NOMO-1 treated with dmso at 0.1 percent for 144 hours (cell line): Measurements from ENCODE around the gene IGFALS.

Experiments used
- DNase-seq: peaks from one replicate; lab custom pipeline; 2025; ENCODE audit not compliant: unreplicated experiment; lab: John Stamatoyannopoulos, UW

Gene IGFALS

DNA sequence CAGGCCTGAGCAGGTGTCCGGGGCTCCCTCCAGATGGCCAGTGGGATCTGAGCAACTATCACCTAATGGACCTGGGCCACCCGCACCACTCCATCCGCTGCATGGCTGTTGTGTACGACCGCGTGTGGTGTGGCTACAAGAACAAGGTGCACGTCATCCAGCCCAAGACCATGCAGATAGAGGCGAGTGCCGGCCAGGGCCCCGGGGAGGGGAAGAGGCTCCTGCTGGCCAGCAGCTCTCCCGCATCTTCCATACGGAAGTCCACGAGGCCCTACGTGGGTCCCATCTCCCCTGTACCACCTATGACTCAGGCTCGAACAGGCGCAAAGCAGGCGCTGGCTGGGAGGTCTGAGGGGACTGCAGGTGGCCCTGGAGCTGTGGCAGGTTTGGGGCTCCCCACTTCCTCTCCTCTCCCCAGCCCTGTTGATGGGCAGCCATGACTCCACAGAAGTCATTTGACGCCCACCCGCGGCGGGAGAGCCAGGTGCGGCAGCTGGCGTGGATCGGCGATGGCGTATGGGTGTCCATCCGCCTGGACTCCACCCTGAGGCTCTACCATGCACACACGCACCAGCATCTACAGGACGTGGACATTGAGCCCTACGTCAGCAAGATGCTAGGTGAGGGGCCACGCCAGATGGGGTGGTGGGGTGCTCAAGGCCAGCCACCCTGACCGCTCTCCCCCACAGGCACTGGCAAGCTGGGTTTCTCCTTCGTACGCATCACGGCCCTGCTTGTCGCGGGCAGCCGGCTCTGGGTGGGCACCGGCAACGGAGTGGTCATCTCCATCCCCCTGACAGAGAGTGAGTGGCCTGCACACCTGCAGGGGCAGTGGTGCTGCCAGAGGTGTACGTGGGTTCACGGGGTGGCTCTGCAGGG lies 26.1 kb downstream of the IGFALS start:
- DNase-seq = no peak

DNA sequence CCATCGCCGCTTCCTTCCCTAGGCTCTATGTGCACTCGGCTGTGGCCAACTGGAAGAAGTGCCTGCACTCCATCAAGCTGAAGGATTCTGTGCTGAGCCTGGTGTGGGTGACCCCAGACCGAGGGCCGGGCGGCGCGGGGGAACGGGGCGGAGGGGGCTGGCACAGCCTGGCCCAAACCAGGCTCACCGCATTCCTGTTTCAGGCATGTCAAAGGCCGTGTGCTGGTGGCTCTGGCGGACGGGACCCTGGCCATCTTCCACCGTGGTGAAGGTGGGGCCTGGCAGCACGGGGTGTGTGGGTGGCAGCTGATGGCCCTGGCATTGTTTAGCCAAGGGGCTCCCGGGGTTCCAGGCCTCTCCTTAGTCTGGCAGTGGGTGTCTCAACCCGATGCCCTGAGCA lies 26.8 kb downstream of the IGFALS start:
- no peak for DNase-seq

GRCh38 chr16:1766231-1766630 lies 27.3 kb downstream of the IGFALS start:
- DNase-seq = no peak

GRCh38 chr16:1765826-1766225 lies 27.7 kb downstream of the IGFALS start:
- no peak for DNase-seq

- DNase-seq = no peak
Observed at GRCh38 chr16:1764971-1765370, 28.5 kb downstream of the IGFALS start.

DNA sequence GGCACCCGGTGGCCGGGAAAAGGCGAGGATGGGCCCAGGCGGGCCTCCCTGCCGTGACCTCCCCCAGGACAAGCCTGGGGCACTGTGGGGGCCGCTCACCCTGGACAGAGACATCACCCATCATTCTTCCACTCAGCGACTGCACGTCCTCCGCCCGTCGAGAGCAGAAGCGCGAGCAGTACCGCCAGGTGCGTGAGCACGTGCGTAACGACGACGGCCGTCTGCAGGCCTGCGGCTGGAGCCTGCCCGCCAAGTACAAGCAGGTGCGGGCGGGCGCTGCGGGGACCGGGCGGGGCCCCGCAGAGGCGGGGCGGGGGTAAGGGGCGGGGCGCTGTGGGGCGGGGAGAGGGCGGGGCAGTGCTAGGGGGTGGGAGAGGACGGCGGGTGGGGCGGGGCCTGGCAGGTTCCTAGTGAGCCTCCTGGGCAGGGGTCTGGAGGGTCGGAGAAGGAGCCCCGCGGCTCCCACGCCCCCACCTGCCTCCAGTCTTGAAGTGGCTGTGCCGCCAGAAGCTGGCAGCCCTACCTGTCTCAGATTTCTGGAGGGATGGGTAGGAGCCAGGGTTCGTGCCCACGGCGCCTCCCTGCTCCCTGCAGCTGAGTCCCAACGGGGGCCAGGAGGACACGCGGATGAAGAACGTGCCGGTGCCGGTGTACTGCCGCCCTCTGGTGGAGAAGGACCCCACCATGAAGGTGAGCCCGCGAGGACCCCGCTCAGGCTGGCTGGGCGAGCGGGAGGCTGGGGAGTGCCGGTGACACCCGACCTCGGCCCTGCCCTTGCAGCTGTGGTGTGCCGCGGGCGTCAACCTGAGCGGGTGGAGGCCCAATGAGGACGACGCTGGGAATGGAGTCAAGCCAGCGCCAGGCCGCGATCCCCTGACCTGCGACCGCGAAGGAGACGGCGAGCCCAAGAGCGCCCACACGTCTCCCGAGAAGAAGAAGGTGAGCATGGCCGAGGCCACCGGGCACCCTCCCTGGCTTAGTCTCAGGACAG lies 29.7 kb downstream of the IGFALS start:
- DNase-seq = no peak

- DNase-seq = no peak
Observed at GRCh38 chr16:1762879-1763520, 30.5 kb downstream of the IGFALS start.

- DNase-seq = no peak
Observed at GRCh38 chr16:1762196-1762878, 31.2 kb downstream of the IGFALS start.

DNA sequence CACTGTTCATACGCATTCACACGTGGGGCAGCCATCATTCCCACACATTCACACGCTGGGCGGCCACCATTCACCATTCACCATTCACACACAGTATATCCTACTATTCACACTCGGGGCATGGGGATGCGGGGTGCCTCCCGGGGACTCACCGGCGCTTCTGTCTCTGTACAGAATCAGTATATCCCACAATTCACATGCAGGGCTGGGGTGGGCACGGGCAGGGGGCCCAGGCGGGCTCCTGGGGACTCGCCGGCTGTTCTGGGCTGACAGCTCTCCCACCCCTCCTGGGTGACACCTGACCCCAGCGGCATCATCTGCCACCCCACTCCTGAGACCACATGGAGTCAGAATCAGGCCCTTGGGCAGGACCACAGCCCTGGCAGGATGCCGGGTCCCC lies 31.8 kb downstream of the IGFALS start:
- no peak for DNase-seq

- no peak for DNase-seq
Observed at GRCh38 chr16:1760911-1761310, 32.6 kb downstream of the IGFALS start.

DNA sequence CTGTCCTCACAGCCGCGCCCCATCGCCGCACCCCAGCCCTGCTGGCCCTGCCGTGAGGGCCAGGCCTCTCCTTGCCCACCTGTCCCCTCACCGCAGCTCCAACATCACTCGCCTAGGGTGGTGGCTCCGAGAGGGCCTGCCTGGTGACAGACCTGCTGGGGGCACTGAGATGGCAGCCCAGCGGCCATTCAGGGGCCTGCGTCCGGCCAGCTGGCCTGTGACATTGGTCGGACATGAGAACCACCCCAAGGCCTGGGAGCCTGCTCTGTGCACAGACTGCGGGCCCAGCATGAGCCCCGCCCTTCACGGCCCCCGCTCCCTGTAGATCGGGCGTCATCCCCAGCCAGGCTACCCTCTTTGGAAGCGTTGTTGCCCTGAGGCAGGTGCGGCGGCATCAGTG lies 34.0 kb downstream of the IGFALS start:
- no peak for DNase-seq

DNA sequence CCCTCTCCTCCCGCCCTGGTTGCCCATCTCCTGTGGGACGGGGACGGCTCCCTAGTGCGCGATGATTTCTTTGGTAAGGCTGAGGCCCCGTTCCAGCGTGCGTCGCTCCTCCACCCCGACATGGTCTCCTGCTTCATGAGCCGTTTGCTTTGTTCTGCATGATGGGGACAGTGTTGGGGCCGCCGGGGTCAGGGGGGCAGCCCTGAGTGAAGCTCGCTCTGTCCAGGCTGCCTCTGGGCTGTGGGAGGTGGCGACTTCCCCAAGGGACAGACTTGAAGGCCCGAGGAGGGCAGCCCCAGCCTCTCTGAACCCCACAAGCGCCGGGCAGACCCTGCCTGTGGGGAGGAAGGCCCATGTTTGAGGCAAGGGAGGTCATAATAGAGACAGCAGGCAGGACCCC lies 34.6 kb downstream of the IGFALS start:
- no peak for DNase-seq

- DNase-seq = no peak
Observed at GRCh38 chr16:1757714-1758461, 35.6 kb downstream of the IGFALS start.

GRCh38 chr16:1754204-1754603 lies 39.3 kb downstream of the IGFALS start:
- no peak for DNase-seq

DNA sequence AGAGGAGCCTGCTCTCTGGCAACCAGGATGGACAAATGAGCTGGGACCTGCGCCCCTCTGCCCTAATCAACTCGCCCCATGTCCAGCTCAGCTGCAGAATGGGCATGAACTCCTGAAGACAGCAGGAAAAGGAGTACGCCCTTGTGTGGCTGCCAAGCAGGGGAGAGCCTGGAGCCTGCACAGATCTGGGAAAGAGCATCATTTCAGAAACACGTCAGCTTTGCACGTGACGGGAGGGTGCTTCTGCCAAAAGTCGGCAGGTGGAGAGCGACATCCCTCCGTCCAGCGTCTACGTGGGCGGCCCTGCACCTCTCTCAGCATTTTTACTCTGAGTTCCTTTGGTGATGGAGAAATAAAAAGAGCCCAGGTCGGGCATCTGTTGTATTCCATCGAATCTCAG lies 40.7 kb downstream of the IGFALS start:
- no peak for DNase-seq

GRCh38 chr16:1751946-1752345 lies 41.6 kb downstream of the IGFALS start:
- no peak for DNase-seq

DNA sequence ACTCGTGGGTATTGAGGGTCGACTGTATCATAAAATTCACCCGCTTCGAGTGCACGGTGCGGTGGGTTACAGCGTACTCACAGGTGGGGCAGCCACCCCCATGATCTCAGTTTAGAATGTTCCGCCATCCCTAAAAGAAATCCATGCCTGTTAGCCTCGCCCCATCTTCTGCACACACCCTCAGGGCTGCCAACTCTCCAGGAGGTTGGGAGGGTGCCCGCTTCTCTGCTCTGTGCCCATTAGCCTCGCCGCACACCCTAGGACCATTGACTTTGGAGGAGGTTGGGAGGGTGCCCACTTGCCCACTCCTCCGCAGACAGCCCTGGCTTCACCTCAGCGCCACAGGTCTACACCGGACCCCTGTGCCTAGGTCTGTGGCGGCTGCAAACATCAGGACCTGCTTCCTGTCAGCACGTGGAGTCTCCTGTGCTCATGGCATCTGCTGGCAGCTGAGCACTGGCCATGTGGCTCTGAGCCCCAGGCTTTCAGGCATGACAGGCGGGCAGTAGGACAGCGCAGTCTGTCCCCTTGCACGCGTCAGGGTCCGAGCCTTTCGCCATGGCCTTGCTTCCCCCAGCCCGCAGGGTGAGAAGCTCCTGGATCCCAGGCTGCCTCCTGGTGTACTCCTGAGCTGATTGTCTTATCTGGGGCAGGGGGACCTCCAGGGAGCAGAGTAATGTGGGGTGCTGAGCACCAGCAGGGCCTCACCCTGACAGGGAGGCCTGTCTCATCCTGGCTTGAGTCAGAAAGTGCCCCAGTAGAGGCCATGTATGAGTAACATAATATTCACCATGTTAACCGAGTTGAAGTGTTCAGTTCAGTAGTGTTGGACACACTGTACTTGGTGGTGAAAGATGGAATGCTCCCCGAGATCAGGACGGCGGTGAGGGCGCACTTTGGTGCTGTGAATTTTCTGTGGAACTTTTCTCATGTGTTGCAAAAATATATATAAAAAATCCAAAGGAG lies 44.1 kb downstream of the IGFALS start:
- no peak for DNase-seq

GRCh38 chr16:1747934-1748333 lies 45.6 kb downstream of the IGFALS start:
- DNase-seq = no peak

DNA sequence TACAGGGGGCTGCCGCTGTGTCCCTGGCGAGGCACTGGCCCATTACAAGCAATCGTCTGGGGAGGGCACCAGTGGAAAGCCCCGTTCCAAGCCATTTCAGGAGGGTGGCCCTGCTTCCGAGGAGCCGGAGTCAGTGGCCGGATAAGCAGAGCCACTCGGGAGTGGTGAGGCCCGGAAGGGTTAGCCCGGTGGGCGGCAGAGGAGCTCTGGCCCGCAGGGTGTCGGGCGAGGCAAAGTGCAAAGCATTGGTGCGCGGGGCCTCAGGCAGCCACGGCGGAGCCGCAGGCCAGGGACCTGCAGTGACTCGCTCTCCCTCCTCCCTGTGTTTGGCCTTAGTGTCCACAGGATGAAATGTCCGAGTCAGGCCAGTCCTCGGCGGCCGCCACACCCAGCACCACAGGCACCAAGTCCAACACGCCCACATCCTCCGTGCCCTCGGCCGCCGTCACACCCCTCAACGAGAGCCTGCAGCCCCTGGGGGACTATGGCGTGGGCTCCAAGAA lies 46.8 kb downstream of the IGFALS start:
- DNase-seq = no peak
